Activated naive CD4-positive, alpha-beta T cell treated with anti-CD3 and anti-CD28 coated beads, Interleukin-2, amount 10 ng/mL, durations not matched to agents 7 days and 5 days (primary cell): ENCODE results near the gene CDH13.

Source experiments
- CTCF ChIA-PET: fragments of 350-600 bp; sonication (Branson Sonifier 250); formaldehyde crosslinking; loops from one replicate; lab custom pipeline; 2021; ENCODE audit warnings: antibody characterized with exemption; lab: Charles Lee
- DNase-seq: peaks from one replicate; pipeline ENCODE4 v3.0.0-alpha.2; 2020
- H3K27ac Mint-ChIP-seq: one replicate; pipeline ENCODE4 v1.8.0; 2021; ENCODE audit warnings: mild to moderate bottlenecking, moderate library complexity, mixed read lengths
- H3K27me3 Mint-ChIP-seq: one replicate; pipeline ENCODE4 v1.8.0; 2021; ENCODE audit warnings: mild to moderate bottlenecking, mixed read lengths
- H3K36me3 Mint-ChIP-seq: one replicate; pipeline ENCODE4 v1.8.0; 2021; ENCODE audit warnings: mixed read lengths
- H3K4me1 Mint-ChIP-seq: one replicate; pipeline ENCODE4 v1.8.0; 2021; ENCODE audit warnings: mixed read lengths
- H3K4me3 Mint-ChIP-seq: one replicate; pipeline ENCODE4 v1.8.0; 2021; ENCODE audit warnings: mild to moderate bottlenecking, moderate library complexity, mixed read lengths
- H3K9me3 Mint-ChIP-seq: one replicate; pipeline ENCODE4 v1.8.0; 2021; ENCODE audit warnings: mixed read lengths

CDH13 gene

DNA sequence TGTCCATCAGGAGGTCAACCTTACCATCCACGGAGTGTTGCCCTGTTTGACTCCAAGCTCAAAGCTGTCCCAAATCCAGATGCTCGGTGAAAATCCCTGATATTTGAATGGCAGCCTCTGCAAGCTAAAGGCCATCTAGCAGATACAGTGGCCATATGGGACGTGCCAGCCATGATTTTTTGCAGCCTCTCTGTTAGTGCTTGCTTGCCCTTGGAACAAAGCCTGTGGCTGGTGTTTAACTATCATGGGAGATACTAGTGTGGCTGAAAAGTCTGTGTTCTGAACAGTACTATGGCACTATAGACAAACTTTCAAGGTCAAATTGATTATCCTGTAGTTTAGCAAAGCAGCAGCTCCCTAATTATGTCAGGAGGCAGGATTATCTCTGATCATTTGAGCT lies 214.3 kb downstream of the CDH13 start:
- Mint-ChIP-seq H3K4me1 (no peaks in the 10 kb centered on the region), H3K27me3 (no peaks in the 10 kb centered on the region), H3K4me3 (no peak overlapping the region), H3K36me3 (no peaks in the 10 kb centered on the region), H3K27ac (no peak overlapping the region), H3K9me3 (peaks cover 6% of the 10 kb centered on the region)
- DNase-seq = no peak
- CTCF ChIA-PET = no interaction called here

DNA sequence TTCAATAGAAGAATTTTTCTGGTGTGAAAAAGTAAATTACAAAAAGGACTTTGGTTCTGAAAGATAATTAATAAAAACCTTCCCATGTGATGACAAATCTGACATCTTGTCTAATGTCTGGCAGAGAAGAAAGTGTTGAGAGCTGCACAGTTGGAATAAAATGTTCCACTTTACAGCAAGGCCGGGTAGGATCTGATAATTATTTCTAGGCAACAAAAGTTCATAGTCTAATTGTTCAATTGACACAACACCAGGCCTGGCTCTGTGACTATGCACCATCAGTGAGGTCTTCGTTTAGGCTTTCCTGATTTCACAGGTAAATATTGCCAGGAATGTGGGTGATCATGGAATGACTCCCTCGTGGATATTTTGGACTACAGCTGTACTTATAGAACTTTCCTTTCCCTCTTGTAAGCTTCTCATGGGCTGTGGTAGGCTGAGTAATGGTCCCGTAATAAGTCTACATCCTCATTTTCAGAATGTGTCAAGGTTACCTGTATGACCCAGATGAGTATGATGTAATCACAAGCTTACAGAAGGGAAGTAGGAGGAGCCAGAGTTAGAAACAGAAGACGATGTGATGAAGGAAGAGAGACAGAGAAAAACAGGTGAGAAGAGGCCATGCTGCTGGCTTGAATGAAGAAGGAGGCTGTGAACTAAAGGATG lies 217.0 kb downstream of the CDH13 start:
- H3K4me1 Mint-ChIP-seq = no peaks in the 10 kb centered on the region
- H3K27ac Mint-ChIP-seq = no peak overlapping the region

DNA sequence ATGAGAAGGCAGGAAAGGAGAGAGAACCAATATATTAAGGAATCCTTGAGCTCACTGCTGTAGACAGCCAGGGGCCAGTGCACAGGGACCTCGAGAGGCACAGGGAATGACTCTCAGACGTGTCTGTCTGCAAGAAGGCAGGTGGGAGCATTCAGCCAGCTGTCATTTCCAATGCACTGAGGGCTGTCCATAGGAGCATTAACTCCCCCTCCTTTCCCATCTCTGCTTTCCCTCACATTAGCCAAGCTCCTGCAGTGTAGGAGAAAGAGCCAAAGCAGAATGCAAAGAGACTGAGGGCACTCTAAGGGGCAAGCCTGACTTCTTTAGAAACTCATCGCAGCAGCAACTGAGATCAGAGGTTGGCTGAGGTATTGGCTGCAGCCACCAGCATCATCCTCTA lies 218.3 kb downstream of the CDH13 start:
- H3K27me3 Mint-ChIP-seq = no peaks in the 10 kb centered on the region
- H3K9me3 Mint-ChIP-seq = peaks cover 3% of the 10 kb centered on the region
- no peak overlapping the region for H3K4me3 Mint-ChIP-seq
- H3K27ac Mint-ChIP-seq = no peak overlapping the region
- no peak for DNase-seq
- no peaks in the 10 kb centered on the region for H3K36me3 Mint-ChIP-seq
- no peaks in the 10 kb centered on the region for H3K4me1 Mint-ChIP-seq
- CTCF ChIA-PET = no interaction called here

More for the DNA sequence above, 217.0 kb downstream of the CDH13 start:
- CTCF ChIA-PET = no interaction called here
- Mint-ChIP-seq H3K4me3 (no peak overlapping the region), H3K36me3 (no peaks in the 10 kb centered on the region), H3K27me3 (no peaks in the 10 kb centered on the region), H3K9me3 (peaks cover 6% of the 10 kb centered on the region)
- no peak for DNase-seq

DNA sequence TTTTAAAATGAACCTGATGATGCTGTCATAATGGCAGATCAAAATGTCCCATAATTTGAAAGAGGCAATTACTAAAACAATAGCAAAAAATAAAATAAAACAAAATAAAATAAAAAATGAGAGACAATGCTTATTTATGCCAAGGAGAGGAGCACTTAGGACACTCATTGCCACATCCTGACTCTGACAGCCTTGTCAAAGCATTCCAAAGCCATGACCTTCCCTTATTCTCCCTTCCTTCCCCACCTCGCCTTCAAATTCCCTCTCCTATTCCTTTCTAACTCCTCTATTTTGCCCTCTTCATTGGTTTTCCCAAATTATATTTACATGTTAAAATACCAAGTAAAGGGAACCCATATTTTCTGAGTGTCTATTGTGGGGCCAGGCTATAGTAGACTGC lies 220.0 kb downstream of the CDH13 start:
- Mint-ChIP-seq H3K4me3 (no peak overlapping the region), H3K36me3 (no peaks in the 10 kb centered on the region), H3K27ac (no peak overlapping the region), H3K9me3 (peaks cover 2% of the 10 kb centered on the region), H3K4me1 (no peaks in the 10 kb centered on the region), H3K27me3 (no peaks in the 10 kb centered on the region)
- no peak for DNase-seq
- CTCF ChIA-PET = no interaction called here

DNA sequence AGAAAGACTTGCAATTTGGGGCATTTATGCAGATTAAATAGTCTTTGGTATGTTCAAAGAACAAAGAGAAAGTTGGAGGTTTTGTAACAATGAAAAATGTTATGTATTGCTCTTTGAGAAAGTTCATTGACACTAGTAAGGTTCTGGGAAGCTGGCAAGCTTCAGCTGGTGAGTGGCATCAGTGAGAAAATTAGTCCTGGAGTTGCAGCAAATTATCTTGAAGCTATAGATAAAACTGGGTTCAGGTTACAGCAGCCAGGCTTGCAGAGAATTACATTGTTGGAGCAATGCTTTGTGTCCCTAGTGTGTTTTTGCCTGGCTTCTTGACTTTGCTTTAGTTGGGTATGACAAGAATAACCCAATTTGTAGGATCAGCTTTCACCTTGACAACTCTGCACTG lies 221.2 kb downstream of the CDH13 start:
- CTCF ChIA-PET = no interaction called here
- Mint-ChIP-seq H3K27me3 (no peaks in the 10 kb centered on the region), H3K4me3 (no peak overlapping the region), H3K27ac (no peak overlapping the region), H3K9me3 (peaks cover 2% of the 10 kb centered on the region), H3K4me1 (no peaks in the 10 kb centered on the region), H3K36me3 (no peaks in the 10 kb centered on the region)
- no peak for DNase-seq

DNA sequence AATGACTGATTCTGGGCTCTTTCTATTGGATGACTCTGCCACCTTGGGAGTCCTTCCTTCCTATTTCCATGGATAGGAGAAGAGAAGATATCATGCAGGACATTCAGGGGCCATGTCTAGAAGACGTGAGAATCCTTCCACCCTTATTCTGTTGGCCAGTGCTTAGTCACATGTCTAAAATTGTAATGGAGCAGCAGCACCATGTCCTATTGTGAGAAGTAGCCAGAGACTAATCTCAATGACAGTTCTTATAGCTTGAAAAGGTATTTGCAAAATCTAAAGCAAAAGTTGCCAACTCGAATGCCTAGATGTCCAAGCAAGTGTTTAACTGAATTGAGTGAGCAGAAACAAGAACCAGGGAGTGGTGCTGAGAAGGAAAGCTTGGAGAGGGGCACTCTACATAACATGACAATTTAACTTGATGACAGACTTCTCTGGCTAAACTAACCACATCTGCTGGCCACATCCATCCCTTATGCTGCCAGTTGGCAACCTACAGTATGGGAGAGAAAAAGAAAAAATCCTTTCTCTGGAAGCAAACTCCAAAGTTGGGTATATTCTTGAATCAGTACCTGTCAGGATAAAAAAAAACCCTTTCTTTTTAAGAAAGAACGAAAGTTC lies 225.7 kb downstream of the CDH13 start:
- CTCF ChIA-PET = no interaction called here
- Mint-ChIP-seq H3K9me3 (no peaks in the 10 kb centered on the region), H3K27ac (no peak overlapping the region), H3K36me3 (no peaks in the 10 kb centered on the region), H3K4me3 (no peak overlapping the region), H3K27me3 (no peaks in the 10 kb centered on the region), H3K4me1 (no peaks in the 10 kb centered on the region)
- no peak for DNase-seq

DNA sequence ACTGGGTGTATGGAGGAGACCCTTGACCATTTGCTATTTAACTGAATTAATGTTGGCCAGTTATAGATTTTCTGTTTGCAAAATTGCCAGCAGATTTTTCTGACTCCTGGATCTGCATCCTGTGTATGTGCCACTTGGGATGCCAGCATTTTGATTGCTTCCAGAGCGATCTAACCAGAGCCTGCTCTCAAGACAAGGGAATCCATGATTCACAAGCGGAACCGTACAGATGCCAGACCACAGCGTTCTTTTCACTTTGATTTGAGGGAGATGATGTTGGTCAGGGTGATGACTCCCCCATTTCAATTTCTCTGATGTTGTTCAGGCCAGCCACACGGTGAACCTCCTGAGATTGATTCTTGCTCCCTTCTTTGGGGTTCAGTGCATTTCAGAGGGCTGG lies 228.7 kb downstream of the CDH13 start:
- H3K9me3 Mint-ChIP-seq = no peaks in the 10 kb centered on the region
- no peak overlapping the region for H3K4me3 Mint-ChIP-seq
- no peaks in the 10 kb centered on the region for H3K36me3 Mint-ChIP-seq
- no peak for DNase-seq
- H3K4me1 Mint-ChIP-seq = no peaks in the 10 kb centered on the region
- CTCF ChIA-PET = no interaction called here
- H3K27ac Mint-ChIP-seq = no peak overlapping the region
- no peaks in the 10 kb centered on the region for H3K27me3 Mint-ChIP-seq

DNA sequence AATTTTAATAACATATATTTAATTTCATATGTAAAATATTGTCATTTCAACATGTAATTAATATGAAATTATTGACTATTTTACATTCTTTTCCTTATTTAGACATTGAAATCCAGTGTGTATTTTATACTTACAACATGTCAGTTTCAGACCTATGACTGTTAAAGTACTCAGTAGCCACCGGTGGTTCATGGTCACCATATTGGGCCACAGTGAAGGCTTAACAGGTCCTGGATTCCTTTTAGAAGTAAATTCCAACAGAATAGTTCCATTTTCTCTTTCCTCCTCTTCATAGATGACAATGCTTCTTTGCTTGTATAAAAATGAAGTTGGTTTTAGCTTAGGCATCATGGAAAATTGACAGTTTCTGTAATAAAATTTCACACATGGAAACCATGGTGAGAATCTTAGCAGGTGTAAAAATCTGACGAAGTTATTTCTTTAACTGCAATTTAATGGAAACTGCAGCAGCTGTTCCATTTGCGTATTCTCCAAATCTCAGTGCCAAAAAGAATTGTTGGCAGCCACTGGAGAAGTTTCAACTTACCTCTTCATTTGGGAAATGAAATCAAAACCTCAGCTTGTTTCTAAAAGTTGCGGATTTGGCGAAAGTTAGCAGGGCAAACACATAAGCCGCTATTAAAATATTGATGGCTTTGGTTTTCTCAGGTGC lies 231.1 kb downstream of the CDH13 start:
- H3K4me1 Mint-ChIP-seq = no peaks in the 10 kb centered on the region
- H3K27ac Mint-ChIP-seq = no peak overlapping the region
- CTCF ChIA-PET = no interaction called here
- H3K4me3 Mint-ChIP-seq = no peak overlapping the region
- DNase-seq = no peak
- no peaks in the 10 kb centered on the region for H3K9me3 Mint-ChIP-seq
- no peaks in the 10 kb centered on the region for H3K36me3 Mint-ChIP-seq
- H3K27me3 Mint-ChIP-seq = no peaks in the 10 kb centered on the region

DNA sequence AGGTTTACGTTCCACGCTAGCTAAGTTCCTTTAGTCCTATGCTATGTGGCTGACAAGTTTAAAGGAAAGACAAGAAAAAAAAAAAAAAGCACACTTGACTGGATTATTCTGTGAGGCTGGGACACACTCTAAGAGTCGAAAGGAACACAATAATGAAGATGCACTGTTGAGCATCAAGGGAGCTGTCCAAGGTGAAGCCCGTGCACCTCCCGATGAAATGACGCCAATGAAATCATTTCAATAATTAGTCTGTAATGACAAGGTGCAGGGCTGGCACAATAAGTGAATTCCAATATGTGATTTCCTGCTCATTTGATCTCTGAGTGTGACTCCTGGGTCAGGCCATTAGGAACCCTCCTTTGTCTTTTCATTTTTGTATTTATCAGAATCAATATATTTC lies 232.9 kb downstream of the CDH13 start:
- DNase-seq = no peak
- no peak overlapping the region for H3K4me3 Mint-ChIP-seq
- no peaks in the 10 kb centered on the region for H3K36me3 Mint-ChIP-seq
- H3K9me3 Mint-ChIP-seq = peaks cover 3% of the 10 kb centered on the region
- H3K4me1 Mint-ChIP-seq = no peaks in the 10 kb centered on the region
- H3K27ac Mint-ChIP-seq = no peak overlapping the region
- CTCF ChIA-PET = no interaction called here
- no peaks in the 10 kb centered on the region for H3K27me3 Mint-ChIP-seq

DNA sequence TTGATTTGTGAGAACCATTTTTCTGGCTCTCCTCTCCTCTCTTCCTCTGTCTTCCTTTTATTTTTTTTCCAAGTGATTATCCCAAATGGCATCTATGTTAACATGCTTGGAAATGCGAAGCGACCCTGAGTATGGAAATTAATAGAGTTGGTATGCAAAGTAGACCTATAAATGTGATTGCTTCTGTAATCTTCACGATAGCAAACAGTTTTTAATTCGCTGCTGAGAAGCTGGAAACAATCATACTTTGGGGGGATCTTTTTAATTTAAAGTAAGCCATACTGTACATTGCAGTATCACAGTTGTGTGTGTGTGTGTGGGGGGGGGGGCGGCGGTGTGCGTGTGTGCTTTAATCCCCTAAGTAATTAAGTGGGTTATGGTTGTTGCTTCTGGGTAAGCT lies 233.3 kb downstream of the CDH13 start:
- CTCF ChIA-PET = no interaction called here
- no peak overlapping the region for H3K4me3 Mint-ChIP-seq
- no peaks in the 10 kb centered on the region for H3K4me1 Mint-ChIP-seq
- H3K27me3 Mint-ChIP-seq = no peaks in the 10 kb centered on the region
- no peaks in the 10 kb centered on the region for H3K36me3 Mint-ChIP-seq
- peaks cover 7% of the 10 kb centered on the region for H3K9me3 Mint-ChIP-seq
- DNase-seq = no peak
- H3K27ac Mint-ChIP-seq = no peak overlapping the region

DNA sequence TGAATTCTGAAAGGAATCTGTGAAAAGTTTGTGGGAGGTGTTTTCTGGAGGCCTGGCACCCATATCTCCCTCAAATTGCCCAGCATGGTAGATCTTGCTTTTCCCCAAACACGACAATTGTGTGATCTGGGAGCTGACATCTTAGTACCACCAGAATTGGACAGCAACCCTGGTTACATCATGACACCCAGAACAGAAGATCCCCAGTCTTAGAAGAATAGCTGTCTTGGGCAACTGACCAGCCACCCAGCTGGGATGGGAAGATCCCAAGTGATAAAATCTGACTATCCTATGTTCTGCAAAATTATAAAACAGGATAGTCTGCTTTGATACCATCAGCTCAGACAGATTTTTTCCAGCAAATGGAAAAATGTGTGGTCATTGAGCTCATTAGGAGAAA lies 235.3 kb downstream of the CDH13 start:
- H3K9me3 Mint-ChIP-seq = peaks cover 16% of the 10 kb centered on the region
- no peak for DNase-seq
- no peak overlapping the region for H3K27ac Mint-ChIP-seq
- H3K36me3 Mint-ChIP-seq = no peaks in the 10 kb centered on the region
- CTCF ChIA-PET = no interaction called here
- no peaks in the 10 kb centered on the region for H3K27me3 Mint-ChIP-seq
- no peak overlapping the region for H3K4me3 Mint-ChIP-seq
- H3K4me1 Mint-ChIP-seq = no peaks in the 10 kb centered on the region

DNA sequence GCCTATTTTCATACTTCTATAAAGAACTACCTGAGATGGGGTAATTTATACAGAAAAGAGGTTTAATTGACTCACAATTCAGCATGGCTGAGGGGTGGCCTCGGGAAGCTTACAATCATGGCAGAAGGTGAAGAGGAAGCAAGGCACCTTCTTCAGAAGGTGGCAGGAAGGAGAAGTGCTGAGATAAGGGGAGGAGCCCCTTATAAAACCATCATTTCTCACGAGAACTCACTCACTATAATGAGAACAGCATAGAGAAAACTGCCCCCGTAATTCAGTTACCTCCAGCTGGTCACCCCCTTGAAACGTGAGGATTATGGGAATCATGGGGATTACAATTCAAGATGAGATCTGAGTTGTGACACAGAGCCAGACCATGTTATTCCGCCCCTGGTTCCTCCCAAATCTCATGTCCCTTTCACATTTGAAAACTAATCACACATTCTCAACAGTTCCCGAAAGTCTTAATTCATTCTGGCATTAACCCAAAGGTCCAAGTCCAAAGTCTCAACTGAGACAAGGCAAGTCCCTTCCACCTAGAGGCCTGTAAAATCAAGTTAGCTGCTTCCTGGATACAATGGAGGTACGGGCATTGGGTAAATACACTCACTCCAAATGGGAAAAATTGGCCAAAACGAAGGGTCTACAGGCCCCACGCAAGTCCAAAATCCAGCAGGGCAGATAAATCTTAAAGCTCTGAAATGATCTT lies 237.7 kb downstream of the CDH13 start:
- no peak for DNase-seq
- no peak overlapping the region for H3K4me3 Mint-ChIP-seq
- CTCF ChIA-PET = no interaction called here
- no peaks in the 10 kb centered on the region for H3K27me3 Mint-ChIP-seq
- no peak overlapping the region for H3K27ac Mint-ChIP-seq
- H3K36me3 Mint-ChIP-seq = no peaks in the 10 kb centered on the region
- H3K4me1 Mint-ChIP-seq = no peaks in the 10 kb centered on the region
- peaks cover 18% of the 10 kb centered on the region for H3K9me3 Mint-ChIP-seq

DNA sequence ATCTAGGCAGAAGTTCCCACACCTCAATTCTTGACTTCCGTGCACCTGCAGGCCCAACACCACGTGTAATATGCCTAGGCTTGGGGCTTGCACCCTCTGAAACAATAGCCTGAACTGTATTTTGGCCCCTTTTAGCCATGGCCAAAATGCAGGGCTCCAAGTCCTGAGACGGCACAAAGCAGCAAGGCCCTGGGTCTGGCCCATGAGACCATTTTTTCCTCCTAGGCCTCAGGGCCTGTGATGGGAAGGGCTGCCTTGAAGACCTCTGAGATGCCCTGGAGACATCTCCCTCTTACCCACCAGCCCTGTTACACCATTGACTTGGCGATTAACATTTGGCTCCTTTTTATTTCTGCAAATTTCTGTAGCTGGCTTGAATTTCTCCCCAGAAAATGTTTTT lies 238.6 kb downstream of the CDH13 start:
- DNase-seq = no peak
- Mint-ChIP-seq H3K27me3 (no peaks in the 10 kb centered on the region), H3K27ac (no peak overlapping the region), H3K4me1 (no peaks in the 10 kb centered on the region), H3K9me3 (peaks cover 18% of the 10 kb centered on the region), H3K36me3 (no peaks in the 10 kb centered on the region), H3K4me3 (no peak overlapping the region)
- CTCF ChIA-PET = no interaction called here

DNA sequence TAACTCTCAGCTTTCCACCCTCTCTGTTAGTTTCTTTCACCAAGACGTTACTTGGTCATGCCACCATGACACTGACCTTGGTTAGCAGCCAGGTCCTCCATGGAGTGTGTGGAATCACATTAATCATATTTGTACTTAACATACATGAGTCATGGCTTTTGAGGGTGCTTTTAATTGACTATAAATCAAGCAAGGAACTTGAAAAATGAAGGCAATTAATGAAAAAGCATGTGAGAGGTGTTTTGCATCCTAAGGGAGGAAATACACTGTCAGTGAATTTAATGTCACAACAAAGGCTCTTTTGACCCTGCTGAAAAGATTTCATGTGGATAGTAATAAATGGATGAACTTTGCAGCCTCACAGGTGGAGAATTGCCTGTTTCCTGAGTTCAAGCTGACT lies 240.7 kb downstream of the CDH13 start:
- Mint-ChIP-seq H3K27me3 (no peaks in the 10 kb centered on the region), H3K9me3 (peaks cover 18% of the 10 kb centered on the region), H3K4me1 (no peaks in the 10 kb centered on the region), H3K27ac (no peak overlapping the region), H3K36me3 (no peaks in the 10 kb centered on the region), H3K4me3 (no peak overlapping the region)
- no peak for DNase-seq
- CTCF ChIA-PET = interaction anchor here (0.6 kb wide), 1 partner anchor 572 kb away, joined by 3 read pairs; no protein-coding TSS in a partner anchor
